Ishikawa (cell line): ENCODE data around the gene SKP1.

ENCODE experiments used
- CEBPB ChIP-seq: IDR thresholded peaks from 2 replicates; pipeline ENCODE4 v1.6.1; 2012
- CREB1 ChIP-seq: IDR thresholded peaks from 2 replicates; pipeline ENCODE4 v1.6.1; 2012; ENCODE audit warnings: low read depth
- EGR1 ChIP-seq: IDR thresholded peaks from 2 replicates; pipeline ENCODE4 v1.6.1; 2012
- EP300 ChIP-seq: IDR thresholded peaks from 2 replicates; pipeline ENCODE4 v1.6.1; 2012; ENCODE audit warnings: borderline replicate concordance
- FOXM1 ChIP-seq: IDR thresholded peaks from 2 replicates; pipeline ENCODE4 v1.6.1; 2012; ENCODE audit warnings: low read depth, borderline replicate concordance
- MAX ChIP-seq: IDR thresholded peaks from 2 replicates; pipeline ENCODE4 v1.6.1; 2012
- NFIC ChIP-seq: IDR thresholded peaks from 2 replicates; pipeline ENCODE4 v1.6.1; 2012
- RAD21 ChIP-seq: IDR thresholded peaks from 2 replicates; pipeline ENCODE4 v1.6.1; 2012; ENCODE audit warnings: low read depth
- REST ChIP-seq: IDR thresholded peaks from 2 replicates; pipeline ENCODE4 v1.6.1; 2012; ENCODE audit warnings: low read depth, mild to moderate bottlenecking
- TAF1 ChIP-seq: IDR thresholded peaks from 2 replicates; pipeline ENCODE4 v1.6.1; 2012; ENCODE audit warnings: low read depth, mild to moderate bottlenecking
- TCF12 ChIP-seq: IDR thresholded peaks from 2 replicates; pipeline ENCODE4 v1.6.1; 2012; ENCODE audit warnings: low read depth
- TEAD4 ChIP-seq: IDR thresholded peaks from 2 replicates; pipeline ENCODE4 v1.6.1; 2012
- USF1 ChIP-seq: IDR thresholded peaks from 2 replicates; pipeline ENCODE4 v1.6.1; 2012
- YY1 ChIP-seq: IDR thresholded peaks from 2 replicates; pipeline ENCODE4 v1.6.1; 2012; ENCODE audit warnings: low read depth
- ZBTB7A ChIP-seq: IDR thresholded peaks from 2 replicates; pipeline ENCODE4 v1.6.1; 2012; ENCODE audit warnings: low read depth

SKP1 gene

DNA sequence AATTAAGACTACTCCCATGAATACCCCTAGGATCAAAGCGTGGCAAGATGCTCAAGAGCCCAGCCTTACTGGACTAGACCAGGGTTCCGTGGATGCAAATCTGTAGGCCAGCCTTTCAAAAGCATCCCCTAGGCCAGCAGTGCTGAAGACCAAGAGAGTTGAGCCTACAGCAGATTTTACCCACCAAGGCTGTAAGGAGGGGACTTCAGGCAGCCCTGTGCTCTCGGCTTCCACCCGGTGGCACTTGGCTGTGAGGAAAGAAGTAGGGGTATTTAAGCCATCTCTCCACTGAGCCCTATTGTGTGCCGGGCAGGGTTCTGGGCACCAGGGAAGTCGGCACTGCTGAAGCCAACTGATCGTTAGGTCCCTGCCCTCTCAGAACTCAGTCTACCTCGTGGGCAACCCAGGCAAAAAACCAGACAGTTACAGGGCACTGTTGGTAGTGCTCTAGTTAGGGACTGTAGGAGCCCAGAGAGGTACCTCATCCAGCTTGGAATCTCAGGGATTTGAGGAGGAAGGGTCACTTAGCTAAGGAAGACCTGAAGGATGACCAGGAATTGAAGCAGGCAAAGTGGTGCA is 36.8 kb downstream of the SKP1 start:
- no peak for TF ChIP-seq RAD21
- TF ChIP-seq NFIC, result no peak
- no peak for TF ChIP-seq USF1
- no peak for TF ChIP-seq EP300

- TF ChIP-seq EP300 (no peak), TCF12 (no peak)
These were observed 37.3 kb downstream of the SKP1 start for GRCh38 chr5:134139377-134139851.

DNA sequence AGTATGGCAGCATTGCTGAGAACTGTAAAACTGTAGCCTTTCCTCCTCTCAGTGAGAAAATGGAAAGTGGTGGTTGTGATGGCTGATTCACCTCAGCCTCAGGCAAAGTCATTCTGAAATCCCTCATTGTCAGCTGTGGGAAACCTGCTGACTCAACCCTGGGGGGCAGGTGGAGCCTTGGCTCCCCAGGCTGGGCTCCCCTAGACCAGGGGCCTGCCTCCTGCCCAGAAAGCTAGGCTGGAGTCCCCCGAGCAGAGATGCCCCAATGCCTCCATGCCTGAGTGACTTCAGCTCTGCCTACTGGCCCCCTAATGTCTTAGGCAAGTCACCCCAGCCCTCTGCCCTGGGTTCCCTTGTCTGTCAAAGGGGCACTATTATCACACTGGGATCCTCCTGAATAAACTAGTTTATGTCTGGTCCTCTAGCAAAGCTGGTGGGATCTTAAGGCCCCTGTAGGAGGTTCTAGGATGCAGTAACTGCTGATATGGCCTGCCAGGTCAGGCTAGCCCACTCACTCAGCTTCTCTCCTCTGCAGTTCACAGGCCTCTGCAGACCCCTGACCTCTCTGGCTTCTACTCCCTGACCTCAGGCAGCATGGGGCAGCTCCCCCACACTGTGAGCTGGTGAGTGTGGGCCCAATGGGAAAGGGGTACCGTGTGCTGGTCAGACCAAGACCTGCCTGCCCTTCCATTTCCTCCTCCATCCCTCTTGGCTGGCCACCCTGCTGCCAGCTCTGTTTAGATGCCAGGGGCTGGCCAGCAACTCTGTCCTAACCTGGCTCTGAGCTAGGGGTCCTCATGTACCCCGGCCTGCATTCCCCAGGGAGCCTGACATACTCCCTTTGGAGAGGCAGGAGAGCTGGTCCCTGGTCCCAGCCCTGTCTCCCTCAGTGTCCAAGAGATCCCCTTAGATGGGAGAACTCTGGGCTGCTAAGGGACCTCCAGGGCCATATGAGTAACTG is 38.1 kb downstream of the SKP1 start:
- TF ChIP-seq EGR1, result no peak
- TF ChIP-seq TCF12, result no peak
- no peak for TF ChIP-seq RAD21
- no peak for TF ChIP-seq EP300
- TF ChIP-seq TEAD4, result no peak
- no peak for TF ChIP-seq TAF1
- no peak for TF ChIP-seq ZBTB7A
- no peak for TF ChIP-seq FOXM1

DNA sequence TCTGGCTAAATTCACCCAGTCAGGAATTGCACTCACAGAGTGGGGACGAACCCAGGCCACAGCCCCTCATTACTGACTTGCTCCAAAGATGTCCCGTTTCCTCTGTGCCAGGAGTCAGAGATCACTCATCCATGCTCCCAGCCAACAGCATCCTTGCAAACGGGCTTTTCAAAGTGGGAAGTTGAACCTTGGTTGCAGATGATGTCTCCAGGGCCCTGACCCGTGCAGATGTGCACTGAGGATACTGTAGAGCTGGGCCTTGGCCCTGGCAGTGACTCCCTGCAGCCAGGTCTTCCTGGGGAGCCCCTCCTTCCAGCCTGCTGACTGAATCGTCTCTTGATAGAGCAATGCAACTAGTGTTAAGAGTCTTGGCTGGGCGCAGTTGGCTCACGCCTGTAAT is 40.0 kb downstream of the SKP1 start:
- TF ChIP-seq TEAD4, result no peak
- TF ChIP-seq CREB1, result no peak
- no peak for TF ChIP-seq FOXM1
- no peak for TF ChIP-seq EGR1
- no peak for TF ChIP-seq TAF1
- TF ChIP-seq USF1, result no peak
- TF ChIP-seq REST, result no peak
- no peak for TF ChIP-seq EP300
- TF ChIP-seq TCF12, result no peak
- no peak for TF ChIP-seq ZBTB7A
- TF ChIP-seq YY1, result no peak
- no peak for TF ChIP-seq CEBPB
- no peak for TF ChIP-seq NFIC
- no peak for TF ChIP-seq MAX
- TF ChIP-seq RAD21, result no peak

DNA sequence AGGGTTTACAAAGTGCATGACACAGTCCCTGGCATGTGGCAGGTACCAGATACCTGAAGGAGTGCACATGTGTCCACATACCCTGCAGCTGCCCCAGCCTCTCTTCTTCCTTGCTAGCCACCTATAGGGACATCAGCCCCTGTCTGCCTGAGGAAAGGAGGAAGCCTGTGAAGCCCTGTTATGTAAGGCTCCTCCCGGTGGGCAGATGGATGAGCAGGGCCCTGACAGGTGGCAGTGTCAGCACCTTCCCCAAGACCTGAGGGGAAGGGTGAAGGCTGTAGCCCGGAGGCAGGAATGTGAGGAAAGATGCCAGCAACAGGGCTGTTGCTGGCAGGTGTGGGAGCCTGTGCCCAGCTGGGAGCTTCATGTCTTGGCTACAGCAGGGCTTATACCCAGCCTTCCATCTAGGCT is 40.5 kb downstream of the SKP1 start:
- TF ChIP-seq ZBTB7A, result no peak
- TF ChIP-seq MAX, result no peak
- TF ChIP-seq TEAD4, result no peak
- TF ChIP-seq FOXM1, result no peak
- no peak for TF ChIP-seq CREB1
- TF ChIP-seq YY1, result no peak
- TF ChIP-seq TCF12, result no peak
- no peak for TF ChIP-seq NFIC
- TF ChIP-seq CEBPB, result no peak
- TF ChIP-seq USF1, result no peak
- no peak for TF ChIP-seq TAF1

- TF ChIP-seq USF1 (no peak), YY1 (no peak), RAD21 (no peak), FOXM1 (no peak), REST (no peak), MAX (no peak), TAF1 (no peak), TEAD4 (no peak), EP300 (no peak), CREB1 (no peak), TCF12 (no peak), NFIC (no peak), EGR1 (no peak), CEBPB (no peak), ZBTB7A (no peak)
These were observed 41.6 kb downstream of the SKP1 start for GRCh38 chr5:134135091-134135655.
